ENCODE results near the gene HGD. TPM values are rescaled to one million over a fixed set of nuclear protein-coding genes. Genes with fewer than 3 reads are reported as not detected.
A peak's percentile ranks its signal among the peaks of the same experiment; 100 is the strongest.

Gene HGD
- total RNA-seq, 1 donor from 2014 or later, result 0.52 TPM

GRCh38 chr3:120673116-120673515, 8.9 kb downstream of the HGD start:
- H3K27ac Mint-ChIP-seq (ENCODE audit: unreplicated experiment), result no peak overlapping the region
- Histone ChIP-seq H3K4me2 (ENCODE audit: low read length) (no peak overlapping the region), H3K79me2 (ENCODE audit: insufficient read depth, low read length) (no peaks in the 10 kb centered on the region), H3K9me3 (ENCODE audit: insufficient read depth, low read depth, low read length) (no peaks in the 10 kb centered on the region), H3K4me3 (ENCODE audit: insufficient read depth, low read depth, low read length) (no peak overlapping the region), H4K20me1 (ENCODE audit: insufficient read depth, low read length) (no peaks in the 10 kb centered on the region), H3K9ac (ENCODE audit: low read length) (no peak overlapping the region), H3K27me3 (ENCODE audit: insufficient read depth, low read length) (no peaks in the 10 kb centered on the region), H3K4me1 (ENCODE audit: insufficient read depth, low read length) (peaks cover 3% of the 10 kb centered on the region), H2AFZ (ENCODE audit: low read depth, low read length) (no peak overlapping the region), H3K27ac (ENCODE audit: low read depth, low read length) (no peak overlapping the region), H3K36me3 (ENCODE audit: insufficient read depth, low read length) (no peaks in the 10 kb centered on the region)
- no peak overlapping the region for H3K4me3 Mint-ChIP-seq (ENCODE audit: unreplicated experiment)
- H3K9me3 Mint-ChIP-seq (ENCODE audit: unreplicated experiment), result peaks cover 2% of the 10 kb centered on the region
- no peak for TF ChIP-seq CTCF (IDR thresholded peaks at IDR 0.05; ENCODE audit: insufficient read depth, low read depth, low read length)
- no peaks in the 10 kb centered on the region for H3K27me3 Mint-ChIP-seq (ENCODE audit: low read depth, unreplicated experiment)
- FAIRE-seq (no peak), DNase-seq (ENCODE audit: low read depth) (no peak)
- H3K36me3 Mint-ChIP-seq (ENCODE audit: low read depth, unreplicated experiment), result no peaks in the 10 kb centered on the region
- H3K4me1 Mint-ChIP-seq (ENCODE audit: low read depth, unreplicated experiment), result peaks cover under 1% of the 10 kb centered on the region

GRCh38 chr3:120670576-120670975, 11.5 kb downstream of the HGD start:
- Mint-ChIP-seq H3K27me3 (ENCODE audit: low read depth, unreplicated experiment) (no peaks in the 10 kb centered on the region), H3K9me3 (ENCODE audit: unreplicated experiment) (no peaks in the 10 kb centered on the region), H3K4me1 (ENCODE audit: low read depth, unreplicated experiment) (no peaks in the 10 kb centered on the region), H3K4me3 (ENCODE audit: unreplicated experiment) (no peak overlapping the region), H3K27ac (ENCODE audit: unreplicated experiment) (no peak overlapping the region), H3K36me3 (ENCODE audit: low read depth, unreplicated experiment) (no peaks in the 10 kb centered on the region)
- no peak overlapping the region for H3K4me2 ChIP-seq (ENCODE audit: low read length)
- no peak overlapping the region for H2AFZ ChIP-seq (ENCODE audit: low read depth, low read length)
- DNase-seq (ENCODE audit: low read depth) (peak; percentile 7), FAIRE-seq (no peak)
- H3K4me3 ChIP-seq (ENCODE audit: insufficient read depth, low read depth, low read length), result no peak overlapping the region
- H4K20me1 ChIP-seq (ENCODE audit: insufficient read depth, low read length), result no peaks in the 10 kb centered on the region
- no peak overlapping the region for H3K27ac ChIP-seq (ENCODE audit: low read depth, low read length)
- no peaks in the 10 kb centered on the region for H3K79me2 ChIP-seq (ENCODE audit: insufficient read depth, low read length)
- H3K4me1 ChIP-seq (ENCODE audit: insufficient read depth, low read length), result no peaks in the 10 kb centered on the region
- H3K9ac ChIP-seq (ENCODE audit: low read length), result no peak overlapping the region
- no peaks in the 10 kb centered on the region for H3K36me3 ChIP-seq (ENCODE audit: insufficient read depth, low read length)
- TF ChIP-seq CTCF (IDR thresholded peaks at IDR 0.05; ENCODE audit: insufficient read depth, low read depth, low read length) (no peak), EZH2 (IDR thresholded peaks at IDR 0.05; ENCODE audit: insufficient read depth, low read length) (no peak)
- H3K9me3 ChIP-seq (ENCODE audit: insufficient read depth, low read depth, low read length), result no peaks in the 10 kb centered on the region
- H3K27me3 ChIP-seq (ENCODE audit: insufficient read depth, low read length), result no peaks in the 10 kb centered on the region

- H3K4me3 Mint-ChIP-seq (ENCODE audit: unreplicated experiment), result no peak overlapping the region
- no peak for TF ChIP-seq CTCF (IDR thresholded peaks at IDR 0.05; ENCODE audit: insufficient read depth, low read depth, low read length)
- H4K20me1 ChIP-seq (ENCODE audit: insufficient read depth, low read length), result no peaks in the 10 kb centered on the region
- H3K9me3 ChIP-seq (ENCODE audit: insufficient read depth, low read depth, low read length), result no peaks in the 10 kb centered on the region
- no peak overlapping the region for H2AFZ ChIP-seq (ENCODE audit: low read depth, low read length)
- DNase-seq (ENCODE audit: low read depth) (no peak), FAIRE-seq (no peak)
- H3K27ac Mint-ChIP-seq (ENCODE audit: unreplicated experiment), result no peak overlapping the region
- no peaks in the 10 kb centered on the region for H3K36me3 Mint-ChIP-seq (ENCODE audit: low read depth, unreplicated experiment)
- H3K79me2 ChIP-seq (ENCODE audit: insufficient read depth, low read length), result no peaks in the 10 kb centered on the region
- H3K4me2 ChIP-seq (ENCODE audit: low read length), result no peak overlapping the region
- no peaks in the 10 kb centered on the region for H3K9me3 Mint-ChIP-seq (ENCODE audit: unreplicated experiment)
- no peaks in the 10 kb centered on the region for H3K4me1 ChIP-seq (ENCODE audit: insufficient read depth, low read length)
- no peaks in the 10 kb centered on the region for H3K27me3 ChIP-seq (ENCODE audit: insufficient read depth, low read length)
- H3K27ac ChIP-seq (ENCODE audit: low read depth, low read length), result no peak overlapping the region
- H3K36me3 ChIP-seq (ENCODE audit: insufficient read depth, low read length), result no peaks in the 10 kb centered on the region
- H3K27me3 Mint-ChIP-seq (ENCODE audit: low read depth, unreplicated experiment), result peaks cover 3% of the 10 kb centered on the region
- H3K4me3 ChIP-seq (ENCODE audit: insufficient read depth, low read depth, low read length), result no peak overlapping the region
- no peaks in the 10 kb centered on the region for H3K4me1 Mint-ChIP-seq (ENCODE audit: low read depth, unreplicated experiment)
- no peak overlapping the region for H3K9ac ChIP-seq (ENCODE audit: low read length)
Measured at GRCh38 chr3:120664926-120665325, 17.1 kb downstream of the HGD start.

Data from astrocyte (in vitro differentiated cells and primary cell).